GM12874 (cell line): ENCODE measurements around the gene MRPS27.

Experiments used
- TF ChIP-seq, protein P1 (sequence below): IDR thresholded peaks from 2 replicates; pipeline ENCODE4 v1.5.1; 2011; ENCODE audit warnings: low read depth, mild to moderate bottlenecking, control low read depth, low read length, moderate library complexity; ENCODE audit not compliant: insufficient read depth

MRPS27 gene

GRCh38 chr5:72197393-72197792, 122.6 kb downstream of the MRPS27 start:
- TF ChIP-seq, protein P1, sequence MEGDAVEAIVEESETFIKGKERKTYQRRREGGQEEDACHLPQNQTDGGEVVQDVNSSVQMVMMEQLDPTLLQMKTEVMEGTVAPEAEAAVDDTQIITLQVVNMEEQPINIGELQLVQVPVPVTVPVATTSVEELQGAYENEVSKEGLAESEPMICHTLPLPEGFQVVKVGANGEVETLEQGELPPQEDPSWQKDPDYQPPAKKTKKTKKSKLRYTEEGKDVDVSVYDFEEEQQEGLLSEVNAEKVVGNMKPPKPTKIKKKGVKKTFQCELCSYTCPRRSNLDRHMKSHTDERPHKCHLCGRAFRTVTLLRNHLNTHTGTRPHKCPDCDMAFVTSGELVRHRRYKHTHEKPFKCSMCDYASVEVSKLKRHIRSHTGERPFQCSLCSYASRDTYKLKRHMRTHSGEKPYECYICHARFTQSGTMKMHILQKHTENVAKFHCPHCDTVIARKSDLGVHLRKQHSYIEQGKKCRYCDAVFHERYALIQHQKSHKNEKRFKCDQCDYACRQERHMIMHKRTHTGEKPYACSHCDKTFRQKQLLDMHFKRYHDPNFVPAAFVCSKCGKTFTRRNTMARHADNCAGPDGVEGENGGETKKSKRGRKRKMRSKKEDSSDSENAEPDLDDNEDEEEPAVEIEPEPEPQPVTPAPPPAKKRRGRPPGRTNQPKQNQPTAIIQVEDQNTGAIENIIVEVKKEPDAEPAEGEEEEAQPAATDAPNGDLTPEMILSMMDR = no peak

DNA sequence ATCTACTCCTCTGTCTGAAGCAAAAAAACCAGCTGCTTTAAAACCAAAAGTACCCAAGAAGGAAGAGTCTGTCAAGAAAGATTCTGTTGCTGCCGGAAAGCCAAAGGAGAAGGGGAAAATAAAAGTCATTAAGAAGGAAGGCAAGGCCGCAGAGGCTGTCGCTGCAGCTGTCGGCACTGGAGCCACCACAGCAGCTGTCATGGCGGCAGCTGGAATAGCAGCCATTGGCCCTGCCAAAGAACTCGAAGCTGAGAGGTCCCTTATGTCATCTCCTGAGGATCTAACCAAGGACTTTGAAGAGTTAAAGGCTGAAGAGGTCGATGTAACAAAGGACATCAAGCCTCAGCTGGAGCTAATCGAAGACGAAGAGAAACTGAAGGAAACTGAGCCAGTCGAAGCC, 124.5 kb downstream of the MRPS27 start:
- TF ChIP-seq, protein P1 = no peak

DNA sequence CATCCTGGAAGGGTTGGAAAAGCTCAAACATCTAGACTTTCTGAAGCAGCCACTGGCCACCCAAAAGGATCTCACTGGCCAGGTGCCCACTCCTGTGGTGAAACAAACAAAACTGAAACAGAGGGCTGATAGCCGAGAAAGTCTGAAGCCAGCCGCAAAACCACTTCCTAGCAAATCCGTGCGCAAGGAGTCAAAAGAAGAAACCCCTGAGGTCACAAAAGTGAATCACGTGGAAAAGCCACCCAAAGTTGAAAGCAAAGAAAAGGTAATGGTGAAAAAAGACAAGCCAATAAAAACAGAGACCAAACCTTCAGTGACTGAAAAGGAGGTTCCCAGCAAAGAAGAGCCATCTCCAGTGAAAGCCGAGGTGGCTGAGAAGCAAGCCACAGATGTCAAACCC, 125.2 kb downstream of the MRPS27 start:
- TF ChIP-seq, protein P1 = no peak

- TF ChIP-seq, protein P1 = no peak
These were observed 128.6 kb downstream of the MRPS27 start for GRCh38 chr5:72191404-72191803.

GRCh38 chr5:72189146-72189545, 130.9 kb downstream of the MRPS27 start:
- TF ChIP-seq, protein P1 = no peak

GRCh38 chr5:72188166-72188565, 131.9 kb downstream of the MRPS27 start:
- TF ChIP-seq, protein P1 = no peak

DNA sequence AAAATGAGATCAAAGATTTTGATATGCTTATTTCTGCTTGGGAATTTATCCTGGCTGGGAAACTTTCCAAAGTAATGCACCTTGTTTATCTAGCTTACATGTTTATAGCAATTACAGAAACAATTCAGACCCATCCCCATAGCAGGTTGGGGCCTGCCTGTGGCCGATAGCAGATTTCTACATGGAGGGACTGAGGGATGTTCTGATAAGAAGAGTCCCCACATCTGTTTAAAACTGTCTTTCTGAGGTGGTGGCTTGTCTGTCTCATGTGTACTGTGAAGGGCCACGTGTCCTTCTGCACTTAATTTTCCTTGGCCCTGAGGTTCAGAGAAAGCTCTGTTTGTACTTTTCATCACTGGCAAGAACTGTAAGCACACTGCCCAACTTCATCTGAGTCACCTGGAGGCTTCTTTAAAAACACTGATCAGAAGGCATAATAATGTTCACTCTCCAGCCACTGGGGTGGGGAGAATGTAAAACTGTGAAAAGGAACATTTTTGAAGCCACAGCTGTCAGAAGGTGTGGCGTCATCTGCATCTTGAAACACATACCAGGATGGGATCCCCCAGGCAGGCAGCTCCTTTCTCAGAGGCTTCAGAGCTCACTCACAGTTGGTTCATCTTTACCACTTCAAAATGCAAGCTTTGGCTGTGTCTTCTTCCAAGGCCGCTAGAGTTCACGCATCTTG, 132.5 kb downstream of the MRPS27 start:
- TF ChIP-seq, protein P1 = no peak
